Subcutaneous adipose tissue (tissue), 4 donors: ENCODE measurements around the gene FAM131B. TPM values are rescaled to one million over a fixed set of nuclear protein-coding genes. Genes with fewer than 3 reads are reported as not detected.

Experiments used
- total RNA-seq, 4 donors: library from RNA; depleted of rRNA; stranded (reverse); fragments of >200 nt; gene quantifications; one replicate each; pipeline ENCODE4 v1.1.0, GENCODE V29; 2016
- TF ChIP-seq, protein P1 (sequence below): fragments of 450-650 bp; IDR thresholded peaks from one replicate; pipeline ENCODE4 v1.5.1; 2016; ENCODE audit warnings: low read depth, mild to moderate bottlenecking, control low read depth, antibody characterized with exemption, moderate library complexity

Gene FAM131B
- total RNA-seq, 4 donors from 2014 or later = 0.19 to 2.4 (median 0.22) TPM; not detected in 1

DNA sequence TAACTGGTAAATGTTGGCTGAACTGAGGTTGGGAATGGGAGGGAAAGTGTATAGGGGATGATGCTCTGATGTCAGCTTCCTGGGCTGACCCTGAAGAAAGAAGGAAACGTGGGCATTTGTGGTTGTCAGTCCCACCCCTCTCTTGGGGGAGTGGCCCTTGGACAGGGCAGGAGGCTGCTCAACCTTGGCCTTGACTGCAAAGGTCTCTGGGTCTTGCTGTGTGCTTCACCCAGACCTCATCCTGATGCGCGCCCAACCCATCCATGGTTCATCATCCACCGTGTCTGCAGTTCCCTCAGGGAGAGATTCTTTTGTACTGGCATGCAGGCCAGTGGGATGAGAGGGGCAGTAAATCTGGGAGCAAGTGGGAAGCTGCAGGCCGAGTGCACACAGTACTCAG lies 13.9 kb upstream of the FAM131B start:
- TF ChIP-seq, protein P1, sequence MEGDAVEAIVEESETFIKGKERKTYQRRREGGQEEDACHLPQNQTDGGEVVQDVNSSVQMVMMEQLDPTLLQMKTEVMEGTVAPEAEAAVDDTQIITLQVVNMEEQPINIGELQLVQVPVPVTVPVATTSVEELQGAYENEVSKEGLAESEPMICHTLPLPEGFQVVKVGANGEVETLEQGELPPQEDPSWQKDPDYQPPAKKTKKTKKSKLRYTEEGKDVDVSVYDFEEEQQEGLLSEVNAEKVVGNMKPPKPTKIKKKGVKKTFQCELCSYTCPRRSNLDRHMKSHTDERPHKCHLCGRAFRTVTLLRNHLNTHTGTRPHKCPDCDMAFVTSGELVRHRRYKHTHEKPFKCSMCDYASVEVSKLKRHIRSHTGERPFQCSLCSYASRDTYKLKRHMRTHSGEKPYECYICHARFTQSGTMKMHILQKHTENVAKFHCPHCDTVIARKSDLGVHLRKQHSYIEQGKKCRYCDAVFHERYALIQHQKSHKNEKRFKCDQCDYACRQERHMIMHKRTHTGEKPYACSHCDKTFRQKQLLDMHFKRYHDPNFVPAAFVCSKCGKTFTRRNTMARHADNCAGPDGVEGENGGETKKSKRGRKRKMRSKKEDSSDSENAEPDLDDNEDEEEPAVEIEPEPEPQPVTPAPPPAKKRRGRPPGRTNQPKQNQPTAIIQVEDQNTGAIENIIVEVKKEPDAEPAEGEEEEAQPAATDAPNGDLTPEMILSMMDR = no peak

DNA sequence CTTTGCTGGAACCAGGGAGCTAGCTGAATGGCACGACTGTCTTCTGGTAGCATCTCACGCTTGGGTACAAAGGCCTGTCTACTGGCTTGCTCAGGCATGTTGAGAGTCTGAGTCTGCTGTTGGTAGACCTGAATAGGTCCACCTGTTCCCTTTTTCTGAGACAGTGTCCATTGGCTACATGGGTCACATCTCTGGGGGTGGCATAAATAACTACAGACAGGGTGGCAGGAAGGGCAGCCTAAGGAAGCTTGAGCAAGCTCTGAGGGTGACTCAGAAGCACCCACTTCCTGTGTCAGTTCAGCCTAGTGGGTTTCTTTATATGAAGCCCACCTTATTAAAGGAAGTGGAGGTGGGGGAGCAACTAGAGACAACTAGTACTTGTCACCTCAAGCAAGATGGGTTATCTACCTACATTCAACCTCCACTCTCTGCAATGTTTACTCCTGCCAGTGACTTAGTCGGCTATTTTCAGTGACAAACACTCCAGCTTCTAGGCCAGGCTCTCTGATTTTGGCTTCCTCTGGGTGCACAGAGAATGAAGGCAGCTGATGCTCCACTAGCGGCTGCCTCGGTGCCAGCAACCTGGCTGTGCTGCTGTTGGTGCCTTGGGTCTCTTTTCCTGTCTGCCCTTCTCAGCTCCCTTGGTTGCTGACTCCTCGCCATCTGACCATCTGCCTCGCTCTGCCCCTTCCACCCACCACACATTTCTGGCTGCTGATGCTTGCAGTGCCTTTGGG lies 13.0 kb upstream of the FAM131B start:
- TF ChIP-seq, protein P1 = no peak

DNA sequence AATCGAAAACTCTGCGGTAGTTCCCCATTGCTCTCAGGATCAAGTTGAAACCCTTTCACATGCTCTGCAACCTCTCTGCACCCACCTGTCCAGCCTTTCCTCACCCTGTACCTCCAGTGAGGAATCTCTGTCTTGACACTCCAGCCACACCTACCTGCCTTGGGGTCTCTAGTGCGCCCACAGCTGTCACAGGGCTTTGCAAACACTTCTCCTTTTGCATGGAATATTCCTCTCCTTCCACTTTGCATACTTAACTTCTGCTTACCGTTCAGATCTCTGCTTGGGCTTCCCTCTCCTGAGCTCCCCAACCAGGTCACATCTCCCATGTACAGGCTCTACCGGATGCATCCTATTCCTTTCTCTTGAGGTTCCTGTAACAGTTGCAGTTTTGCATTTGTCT lies 12.0 kb upstream of the FAM131B start:
- TF ChIP-seq, protein P1 = no peak

DNA sequence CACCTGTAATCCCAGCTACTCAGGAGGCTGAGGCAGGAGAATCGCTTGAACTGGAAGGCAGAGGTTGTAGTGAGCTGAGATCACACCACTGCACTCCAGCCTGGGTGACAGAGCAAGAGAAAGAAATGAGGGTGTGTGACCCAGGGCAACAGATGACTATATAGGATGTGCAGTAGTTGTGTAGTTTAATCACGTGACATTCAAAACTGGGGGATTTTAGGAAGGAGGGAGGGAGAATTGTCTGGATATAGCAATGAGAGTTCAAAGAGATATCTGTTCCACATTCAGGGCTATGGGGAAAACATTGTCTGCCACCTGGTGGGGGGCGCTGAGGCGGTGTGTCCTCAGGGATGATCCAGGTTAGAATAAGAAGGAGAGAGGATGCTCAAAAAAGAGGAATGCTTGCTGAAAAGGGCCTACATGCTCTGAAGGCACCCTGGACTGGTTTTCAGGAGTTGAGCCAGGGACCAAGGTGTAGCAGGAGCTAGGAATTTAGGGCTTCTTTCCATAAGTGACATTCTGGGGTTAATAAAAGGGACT lies 10.8 kb upstream of the FAM131B start:
- TF ChIP-seq, protein P1 = no peak

DNA sequence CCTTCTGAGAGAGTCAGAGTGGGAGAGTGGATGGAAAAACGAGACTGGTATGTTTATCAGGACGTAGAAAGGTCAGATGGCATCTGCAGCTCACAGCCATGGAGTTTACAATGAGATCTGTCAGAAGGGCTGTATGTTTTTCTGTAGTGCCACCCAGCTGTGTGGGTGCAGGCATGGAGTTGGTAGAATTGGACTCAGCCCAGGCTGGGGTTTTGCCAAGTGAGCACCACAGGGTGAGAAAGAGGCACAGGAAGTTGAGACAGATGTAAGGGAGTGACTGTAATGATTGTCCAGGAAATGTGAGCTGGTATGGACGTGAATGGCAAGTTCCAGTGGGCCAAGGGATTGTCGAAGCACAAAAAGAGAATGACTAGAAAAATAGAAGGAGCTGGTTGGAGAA lies 9.6 kb upstream of the FAM131B start:
- TF ChIP-seq, protein P1 = no peak

DNA sequence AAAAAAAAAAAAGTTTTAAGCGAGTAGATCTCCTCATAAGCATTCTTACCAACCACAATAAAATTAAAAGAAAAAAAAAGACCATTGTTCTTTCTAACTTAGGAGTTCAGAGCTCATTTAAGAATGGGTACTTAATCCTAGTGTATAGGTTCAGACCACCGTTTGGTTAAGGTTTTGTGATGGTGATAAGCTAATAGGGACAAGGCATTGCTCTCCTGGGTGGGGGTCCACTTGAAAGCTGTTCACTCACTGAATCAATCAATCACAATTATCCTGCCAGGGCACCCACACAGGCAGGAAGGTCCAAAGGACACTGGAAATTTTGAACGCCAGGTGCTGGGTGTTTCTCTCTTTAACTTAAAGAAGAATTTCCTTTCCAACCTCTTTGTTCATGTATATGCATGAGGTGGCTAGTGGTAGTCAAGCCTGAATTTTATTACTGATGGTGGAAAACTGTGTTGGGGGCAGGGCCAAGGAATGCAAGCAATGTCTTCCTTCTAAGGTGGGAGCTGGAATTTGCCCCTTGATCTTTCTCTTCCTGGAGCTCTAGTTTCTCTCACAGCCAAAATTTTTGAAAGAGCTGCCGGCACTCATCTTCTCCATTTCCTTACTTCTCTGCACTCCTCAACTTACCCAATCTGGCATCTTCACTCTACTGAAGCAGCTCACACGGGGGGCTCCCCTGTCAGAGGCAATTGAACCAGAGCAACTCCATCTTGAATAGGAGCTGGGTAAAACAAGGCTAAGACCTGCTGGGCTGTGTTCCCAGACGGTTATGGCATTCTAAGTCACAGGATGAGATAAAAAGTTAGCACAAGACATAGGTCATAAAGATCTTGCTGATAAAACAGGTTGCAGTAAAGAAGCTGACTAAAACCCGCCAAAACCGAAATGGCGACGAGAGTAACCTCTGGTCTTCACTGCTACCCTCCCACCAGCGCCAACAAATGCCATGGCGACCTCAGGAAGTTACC lies 7.5 kb upstream of the FAM131B start:
- TF ChIP-seq, protein P1 = no peak

DNA sequence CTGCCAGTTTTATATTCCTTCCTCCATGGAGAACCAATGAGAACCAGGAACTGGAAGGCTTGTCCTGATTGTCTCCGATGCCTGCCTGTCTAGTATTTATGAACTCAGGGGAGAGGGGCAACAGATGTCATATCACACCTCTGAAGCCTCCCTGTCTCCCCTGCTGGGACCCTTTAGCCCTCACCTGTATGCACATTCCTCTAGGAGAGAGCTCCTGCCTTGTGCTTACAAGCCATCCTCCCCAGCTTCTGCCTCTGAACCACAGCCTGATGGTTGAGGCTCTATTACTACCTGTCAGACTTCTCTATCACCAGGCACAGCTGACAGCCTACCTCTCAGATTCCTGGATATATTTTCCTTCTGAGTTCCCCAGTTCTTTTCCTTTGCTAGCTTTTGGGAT lies 5.9 kb upstream of the FAM131B start:
- TF ChIP-seq, protein P1 = no peak
